SK-N-SH (cell line): ENCODE data around the gene JAKMIP1. TPM values are rescaled to one million over a fixed set of nuclear protein-coding genes. Genes with fewer than 3 reads are reported as not detected.

Experiments used
- CTCF ChIA-PET: fragments of 300-600, 350-600 bp; formaldehyde crosslinking; extraction: SDS; loops from one replicate; lab custom pipeline; 2021; lab: Yijun Ruan, JAX
- POLR2A ChIA-PET: fragments of 350-600 bp; sonication (Branson Sonifier 250); formaldehyde crosslinking; extraction: SDS; loops from one replicate; lab custom pipeline; 2020; ENCODE audit warnings: antibody characterized with exemption, inconsistent platforms; lab: Yijun Ruan, JAX
- DNase-seq: peaks from one replicate; pipeline ENCODE4 v3.0.0; 2012
- H2AFZ ChIP-seq: fragments of 200-600 bp; sonication (generic); 2 replicates; pipeline ENCODE4 v1.8.1; 2016; ENCODE audit warnings: antibody characterized with exemption, mild to moderate bottlenecking, low read depth
- H3F3A ChIP-seq: fragments of 200-600 bp; sonication (generic); replicated peaks from 2 replicates; pipeline ENCODE3; 2016; ENCODE audit warnings: antibody characterized with exemption, mild to moderate bottlenecking; ENCODE audit not compliant: insufficient read depth
- H3K27ac ChIP-seq, 2 experiments: fragments of 200-500 bp in 1 of 2; fragments of 200-600 bp in 1 of 2; sonication (Bioruptor generic) in 1 of 2; sonication (generic), shearing (Covaris generic) in 1 of 2; 2 replicates each; pipeline versions ENCODE4 v1.5.1 to v1.6.1; 2014 to 2016; ENCODE audit warnings: low read depth in 2 of 2, inconsistent platforms in 1 of 2, low read length in 1 of 2, mild to moderate bottlenecking in 1 of 2, mixed read lengths in 1 of 2
- H3K27me3 ChIP-seq: fragments of 200-600 bp; sonication (generic), shearing (Covaris generic); 2 replicates; pipeline ENCODE4 v1.6.1; 2016; ENCODE audit warnings: mixed run types; ENCODE audit not compliant: insufficient read depth
- H3K36me3 ChIP-seq, 2 experiments: fragments of 200-500 bp in 1 of 2; fragments of 200-600 bp in 1 of 2; sonication (Bioruptor generic) in 1 of 2; sonication (generic) in 1 of 2; replicated peaks in 1 of 2; 2 replicates each; pipeline versions ENCODE3 to v1.5.1; 2014 to 2016; ENCODE audit warnings: low read length in 1 of 2, mild to moderate bottlenecking in 1 of 2; ENCODE audit not compliant: insufficient read depth in 2 of 2, control insufficient read depth in 1 of 2
- H3K4me1 ChIP-seq, 2 experiments: fragments of 200-500 bp in 1 of 2; fragments of 200-600 bp in 1 of 2; sonication (Bioruptor generic) in 1 of 2; sonication (generic), shearing (Covaris generic) in 1 of 2; 2 replicates each; pipeline versions ENCODE4 v1.5.1 to v1.6.1; 2014 to 2016; ENCODE audit warnings: low read depth in 1 of 2, low read length in 1 of 2, mixed run types in 1 of 2; ENCODE audit not compliant: insufficient read depth in 2 of 2, control insufficient read depth in 1 of 2
- H3K4me2 ChIP-seq: fragments of 200-600 bp; sonication (generic), shearing (Covaris generic); 2 replicates; pipeline ENCODE4 v1.6.1; 2017; ENCODE audit warnings: mixed run types
- H3K4me3 ChIP-seq, 2 experiments: fragments of 200-500 bp in 1 of 2; fragments of 200-600 bp in 1 of 2; sonication (Bioruptor generic) in 1 of 2; sonication (generic), shearing (Covaris generic) in 1 of 2; 2 replicates each; pipeline versions ENCODE4 v1.5.1 to v1.8.1; 2014 to 2016; ENCODE audit warnings: low read depth in 2 of 2, inconsistent platforms in 1 of 2, low read length in 1 of 2, mild to moderate bottlenecking in 1 of 2, mixed read lengths in 1 of 2, moderate library complexity in 1 of 2
- H3K79me2 ChIP-seq: fragments of 200-600 bp; sonication (generic); 2 replicates; pipeline ENCODE4 v1.8.1; 2017; ENCODE audit warnings: mild to moderate bottlenecking; ENCODE audit not compliant: insufficient read depth
- H3K9ac ChIP-seq: fragments of 200-600 bp; sonication (generic); 2 replicates; pipeline ENCODE4 v1.6.1; 2017; ENCODE audit warnings: mixed run types
- H3K9me2 ChIP-seq: fragments of 200-600 bp; sonication (generic); 2 replicates; pipeline ENCODE4 v1.6.1; 2017; ENCODE audit warnings: mixed run types
- H3K9me3 ChIP-seq: fragments of 200-600 bp; sonication (generic); 2 replicates; pipeline ENCODE4 v1.6.1; 2017; ENCODE audit warnings: mixed run types, mild to moderate bottlenecking, moderate library complexity
- H4K20me1 ChIP-seq: fragments of 200-600 bp; sonication (generic); 2 replicates; pipeline ENCODE4 v1.6.1; 2017; ENCODE audit warnings: mild to moderate bottlenecking, mixed run types; ENCODE audit not compliant: insufficient read depth
- CHD2 ChIP-seq: fragments of 150-350 bp; IDR thresholded peaks from 2 replicates; pipeline ENCODE4 v1.6.1; 2018; ENCODE audit warnings: low read length; ENCODE audit not compliant: partially characterized antibody
- FOXJ3 ChIP-seq: sonication (generic); formaldehyde crosslinking; IDR thresholded peaks from 2 replicates; pipeline ENCODE4 v1.5.1; 2020; ENCODE audit warnings: mild to moderate bottlenecking, missing genetic modification reagents
- MAX ChIP-seq: IDR thresholded peaks from 2 replicates; pipeline ENCODE4 v1.4.0; 2012; ENCODE audit warnings: low read depth
- MEF2A ChIP-seq: IDR thresholded peaks from 2 replicates; pipeline ENCODE4 v1.4.0; 2012; ENCODE audit warnings: low read depth, borderline replicate concordance
- NRF1 ChIP-seq: IDR thresholded peaks from 2 replicates; pipeline ENCODE4 v1.6.1; 2012; ENCODE audit warnings: low read depth, mild to moderate bottlenecking, low read length
- POLR2AphosphoS5 ChIP-seq: IDR thresholded peaks from 2 replicates; pipeline ENCODE4 v1.6.1; 2012; ENCODE audit warnings: low read depth, low read length
- RAD21 ChIP-seq: IDR thresholded peaks from 2 replicates; pipeline ENCODE4 v1.6.1; 2012; ENCODE audit warnings: mild to moderate bottlenecking, low read length
- RCOR1 ChIP-seq: fragments of 150-350 bp; IDR thresholded peaks from 2 replicates; pipeline ENCODE4 v1.6.1; 2017; ENCODE audit warnings: antibody characterized with exemption, low read length
- TEAD4 ChIP-seq: IDR thresholded peaks from 2 replicates; pipeline ENCODE4 v1.4.0; 2012; ENCODE audit warnings: mild to moderate bottlenecking, borderline replicate concordance; ENCODE audit not compliant: insufficient read depth
- USF2 ChIP-seq: fragments of 150-350 bp; IDR thresholded peaks from 2 replicates; pipeline ENCODE4 v1.6.1; 2017; ENCODE audit warnings: antibody characterized with exemption, low read length, low read depth, borderline replicate concordance
- WGBS: methylation state at CpG from one replicate; pipeline ENCODE4 v1.1.6; 2017; ENCODE audit warnings: low lambda C conversion rate; 5-methylcytosine and 5-hydroxymethylcytosine counted together
- polyA plus RNA-seq, 3 experiments: library from polyadenylated mRNA; depleted of rRNA; stranded (reverse); fragments of >200 nt; gene quantifications; 2 replicates each; pipeline ENCODE4 v1.2.3, GENCODE V29; 2012

The JAKMIP1 gene
- polyA plus RNA-seq, 1 of the 3 experiments (the other 2 are of a cell fraction): 0.54 TPM

- TF ChIP-seq POLR2AphosphoS5: no peak
These were observed 56.7 kb downstream of the JAKMIP1 start (continued) for GRCh38 chr4:6143603-6144181.

- H3K4me2 ChIP-seq: no peak overlapping the region
- no peaks in the 10 kb centered on the region for H3F3A ChIP-seq
- WGBS: 29% methylated on average over 8 of the region's 8 CpGs
- no peaks in the 10 kb centered on the region for H3K36me3 ChIP-seq
- H3K9me3 ChIP-seq: no peaks in the 10 kb centered on the region
- H3K27ac ChIP-seq: no peak overlapping the region; a peak in 1 of 4 replicates
- H3K9me2 ChIP-seq: no peaks in the 10 kb centered on the region
- TF ChIP-seq FOXJ3: no peak
- no peak for TF ChIP-seq RAD21
- no peak for TF ChIP-seq NRF1
- TF ChIP-seq RCOR1: no peak
- no peak for TF ChIP-seq TEAD4
- no peak for TF ChIP-seq MEF2A
- no peaks in the 10 kb centered on the region for H4K20me1 ChIP-seq
- ChIA-PET POLR2A (no interaction called here), CTCF (interaction anchor here (1.0 to 1.4 kb wide), 3 partner anchors 56 to 108 kb away, joined by 3 to 4 read pairs (median 3); no protein-coding TSS in a partner anchor)
- no peaks in the 10 kb centered on the region for H3K79me2 ChIP-seq
- H3K4me1 ChIP-seq: peaks cover 0 to 19% of the 10 kb centered on the region in 2 experiments; a peak in 1 of 4 replicates
- no peak overlapping the region for H2AFZ ChIP-seq
- no peak overlapping the region for H3K4me3 ChIP-seq
- H3K27me3 ChIP-seq: no peaks in the 10 kb centered on the region
- DNase-seq: no peak
- no peak overlapping the region for H3K9ac ChIP-seq
These were observed 57.3 kb downstream of the JAKMIP1 start for GRCh38 chr4:6142935-6143602.

- H2AFZ ChIP-seq: no peak overlapping the region
- POLR2A ChIA-PET: no interaction called here
These were observed 57.8 kb downstream of the JAKMIP1 start for GRCh38 chr4:6142511-6142910.

More at GRCh38 chr4:6142511-6142910, 57.8 kb downstream of the JAKMIP1 start:
- Histone ChIP-seq H3K4me3 (no peak overlapping the region), H3K27ac (no peak overlapping the region; a peak in 1 of 4 replicates), H3F3A (no peaks in the 10 kb centered on the region), H3K9me2 (no peaks in the 10 kb centered on the region), H3K9ac (no peak overlapping the region), H3K9me3 (no peaks in the 10 kb centered on the region), H3K27me3 (no peaks in the 10 kb centered on the region), H3K4me2 (no peak overlapping the region), H3K4me1 (peaks cover 0 to 17% of the 10 kb centered on the region in 2 experiments; a peak in 1 of 4 replicates), H3K36me3 (no peaks in the 10 kb centered on the region), H3K79me2 (no peaks in the 10 kb centered on the region), H4K20me1 (no peaks in the 10 kb centered on the region)
- CTCF ChIA-PET: interaction anchor here (0.9 to 1.4 kb wide), 5 partner anchors 10 to 108 kb away, joined by 3 to 4 read pairs (median 3); no protein-coding TSS in a partner anchor
- no peak for DNase-seq
- WGBS: 45% methylated on average over 7 of the region's 7 CpGs
- no peak for TF ChIP-seq CHD2
- TF ChIP-seq USF2: no peak
- no peak for TF ChIP-seq MAX
